Activated CD4-positive, alpha-beta T cell treated with anti-CD3 and anti-CD28 coated beads, Interleukin-10, Interleukin-2, amounts not matched to agents 100 ng/mL and 50 ng/mL, durations not matched to agents 16 hours and 8 hours (primary cell): ENCODE measurements around the gene CD28.
"Not testable (repeated sequence)": the region's sequence is repeated elsewhere in the genome, so short reads cannot be mapped to it uniquely, and the experiment has no call there.

Source experiments
- DNase-seq: peaks from one replicate; pipeline ENCODE4 v3.0.0-alpha.2; 2020

CD28 gene

DNA sequence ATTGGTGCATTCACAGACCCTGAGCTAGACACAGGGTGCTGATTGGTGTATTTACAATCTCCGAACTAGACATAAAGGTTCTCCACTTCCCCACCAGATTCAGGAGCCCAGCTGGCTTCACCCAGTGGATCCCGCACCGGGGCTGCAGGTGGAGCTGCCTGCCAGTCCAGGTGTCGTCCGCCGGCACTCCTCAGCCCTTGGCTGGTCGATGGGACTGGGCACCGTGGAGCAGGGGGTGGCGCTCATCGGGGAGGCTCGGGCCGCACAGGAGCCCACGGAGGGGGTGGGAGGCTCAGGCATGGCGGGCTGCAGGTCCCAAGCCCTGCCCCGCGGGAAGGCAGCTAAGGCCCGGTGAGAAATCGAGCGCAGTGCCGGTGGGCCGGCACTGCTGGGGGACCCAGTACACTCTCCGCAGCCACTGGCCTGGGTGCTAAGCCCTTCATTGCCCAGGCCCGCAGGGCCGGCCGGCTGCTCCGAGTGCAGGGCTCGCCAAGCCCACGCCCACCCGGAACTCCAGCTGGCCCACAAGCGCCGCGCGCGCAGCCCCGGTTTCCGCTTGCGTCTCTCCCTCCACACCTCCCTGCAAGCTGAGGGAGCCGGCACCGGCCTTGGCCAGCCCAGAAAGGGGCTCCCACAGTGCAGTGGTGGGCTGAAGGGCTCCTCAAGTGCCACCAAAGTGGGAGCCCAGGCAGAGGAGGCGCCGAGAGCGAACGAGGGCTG is 79.1 kb downstream of the CD28 start:
- DNase-seq: not testable (repeated sequence)

GRCh38 chr2:203786549-203787351 is 80.3 kb downstream of the CD28 start:
- DNase-seq: no peak

DNA sequence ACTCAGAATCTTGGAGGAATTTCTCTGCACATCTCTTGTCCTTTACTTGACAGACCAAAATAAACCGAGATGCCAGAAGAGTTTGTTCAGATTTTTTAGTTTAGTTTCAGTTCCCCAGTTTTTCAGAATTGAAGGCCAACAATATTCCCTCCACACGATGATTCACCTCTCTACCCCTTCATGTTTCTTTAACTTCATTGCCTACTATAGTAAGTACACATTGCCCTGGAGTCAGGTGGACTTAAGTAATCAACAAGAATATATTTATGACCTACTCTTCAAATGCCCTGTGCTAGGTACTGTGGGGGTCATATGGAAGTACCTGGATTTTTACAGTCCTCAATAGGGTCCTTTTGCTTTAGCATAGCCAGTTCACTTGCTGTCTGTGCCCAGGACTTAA is 81.5 kb downstream of the CD28 start:
- no peak for DNase-seq
